ENCODE data around the gene ITGB1BP1.

The ITGB1BP1 gene

DNA sequence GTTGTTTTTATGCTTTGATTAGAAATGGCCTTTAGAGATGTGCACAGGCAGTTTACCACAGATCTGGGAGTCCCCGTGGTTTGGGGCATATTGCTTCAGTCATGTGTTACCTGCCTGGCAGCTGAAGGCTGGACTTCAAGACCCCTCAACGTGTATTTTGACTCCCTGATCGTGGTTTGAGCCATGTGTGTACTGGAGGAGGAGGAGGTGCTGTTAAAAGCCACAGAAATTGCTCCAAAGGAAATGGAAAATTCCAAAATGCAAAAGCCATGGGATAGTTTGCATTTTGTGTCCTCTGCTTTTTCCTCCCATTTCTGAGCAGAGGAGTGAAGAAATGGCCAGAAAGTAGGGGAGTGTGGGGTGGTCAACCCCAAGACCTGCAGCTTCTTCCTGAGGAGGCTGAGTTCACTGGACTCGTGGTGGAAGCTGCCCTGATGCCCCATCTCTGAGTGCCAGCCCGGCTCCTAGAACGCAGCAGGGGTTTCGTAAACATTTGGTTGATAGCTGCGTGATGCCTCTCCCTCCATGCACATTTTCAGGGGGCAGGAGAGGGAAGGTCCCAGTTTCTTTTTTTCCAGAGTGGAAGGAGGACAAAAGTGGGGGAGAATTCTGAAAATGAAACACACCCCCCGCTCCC, 45.7 kb downstream of the ITGB1BP1 start:
- DNase-seq, result no peak

DNA sequence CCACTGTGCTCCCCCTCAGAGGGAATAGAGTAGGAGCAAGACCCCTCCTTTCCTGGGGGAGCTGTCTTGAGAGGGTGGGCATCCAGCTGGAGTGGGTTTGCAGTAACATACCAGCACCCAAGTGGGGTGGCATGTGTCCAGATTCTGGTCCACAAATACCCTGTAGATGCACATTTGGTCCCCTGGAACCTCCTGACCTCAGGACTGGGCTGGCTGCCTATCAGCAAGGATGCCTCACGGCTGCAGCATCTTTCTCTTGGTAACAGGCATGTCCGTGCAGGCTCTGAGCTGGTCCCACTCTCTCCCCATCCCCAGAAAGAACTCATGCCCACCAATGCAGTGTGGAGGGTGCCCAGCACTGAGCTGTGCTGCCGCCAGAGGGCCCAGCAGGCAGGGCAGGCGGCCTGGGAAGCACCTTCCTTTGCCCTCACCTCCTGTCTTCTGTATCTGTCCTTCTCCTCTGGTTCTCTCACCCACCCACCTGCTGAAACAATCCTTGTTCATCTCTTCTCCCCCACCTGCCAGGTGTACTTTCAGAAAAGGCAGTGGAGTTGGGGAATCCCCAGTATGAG, 47.4 kb downstream of the ITGB1BP1 start:
- no peak for DNase-seq

- no peak for DNase-seq
Measured at GRCh38 chr2:9374071-9374730, 49.1 kb downstream of the ITGB1BP1 start.

GRCh38 chr2:9373476-9373875, 49.9 kb downstream of the ITGB1BP1 start:
- no peak for DNase-seq

GRCh38 chr2:9373047-9373446, 50.3 kb downstream of the ITGB1BP1 start:
- DNase-seq, result peak in 1 of 2 experiments; percentile 8

- DNase-seq, result no peak
Measured at GRCh38 chr2:9370746-9371145, 52.6 kb downstream of the ITGB1BP1 start.

GRCh38 chr2:9366026-9366425, 57.3 kb downstream of the ITGB1BP1 start:
- no peak for DNase-seq

- DNase-seq, result no peak
Measured at GRCh38 chr2:9365498-9366019, 57.8 kb downstream of the ITGB1BP1 start.

DNA sequence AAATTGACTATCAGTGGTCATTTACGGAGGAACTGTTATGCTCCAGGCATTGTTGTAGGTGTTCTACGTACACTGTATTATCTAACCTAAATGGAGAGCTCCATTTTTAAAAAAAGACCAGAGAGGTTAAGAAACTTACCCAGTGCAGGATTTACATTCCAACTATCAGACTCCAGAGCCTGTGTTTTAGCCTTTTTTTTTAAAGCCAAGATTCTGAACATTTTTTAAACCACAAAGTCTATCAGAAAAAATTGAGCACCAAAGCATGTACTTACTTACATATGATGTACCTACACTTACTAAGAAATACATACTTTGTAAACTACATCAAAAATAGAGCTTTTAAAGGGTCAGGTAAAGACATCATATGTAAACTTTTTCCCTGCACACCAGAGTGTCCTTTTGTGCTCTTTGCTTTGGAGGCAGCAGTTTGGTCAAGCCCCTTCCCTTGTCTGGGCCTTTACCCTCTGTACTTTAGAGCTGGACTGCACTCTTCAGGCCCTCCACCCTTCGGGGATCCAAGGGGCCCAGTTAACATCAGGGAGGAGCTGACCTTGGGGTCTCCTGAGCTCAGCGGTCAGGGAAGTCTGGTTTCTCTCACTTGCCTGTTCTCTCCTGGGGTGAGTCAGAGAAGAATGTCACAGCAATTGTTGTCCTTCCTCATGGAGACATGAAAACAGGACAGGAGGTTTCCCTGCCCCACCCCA, 58.4 kb downstream of the ITGB1BP1 start:
- no peak for DNase-seq

DNA sequence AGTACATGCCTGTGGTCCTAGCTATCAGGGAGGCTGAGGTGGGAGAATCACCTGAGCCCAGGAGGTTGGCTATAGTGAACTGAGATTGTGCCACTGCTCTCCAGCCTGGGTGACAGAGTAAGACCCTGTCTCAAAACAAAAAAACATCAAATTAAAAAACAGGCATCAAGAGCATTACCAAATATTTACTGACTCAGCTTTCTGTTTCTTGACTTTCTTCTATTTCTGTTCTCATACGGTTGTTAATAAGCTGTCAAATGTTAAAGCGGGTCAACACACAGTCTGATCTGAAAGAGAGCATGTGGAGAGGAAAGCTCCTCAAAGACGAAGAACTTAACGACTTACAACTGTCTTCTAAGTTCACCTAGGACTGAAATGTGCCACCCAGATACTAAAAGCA, 59.0 kb downstream of the ITGB1BP1 start:
- no peak for DNase-seq

- DNase-seq, result no peak
Measured at GRCh38 chr2:9360701-9361100, 62.6 kb downstream of the ITGB1BP1 start.

GRCh38 chr2:9360110-9360509, 63.2 kb downstream of the ITGB1BP1 start:
- no peak for DNase-seq

GRCh38 chr2:9359463-9359862, 63.9 kb downstream of the ITGB1BP1 start:
- no peak for DNase-seq

- no peak for DNase-seq
Measured at GRCh38 chr2:9358846-9359245, 64.5 kb downstream of the ITGB1BP1 start.

DNA sequence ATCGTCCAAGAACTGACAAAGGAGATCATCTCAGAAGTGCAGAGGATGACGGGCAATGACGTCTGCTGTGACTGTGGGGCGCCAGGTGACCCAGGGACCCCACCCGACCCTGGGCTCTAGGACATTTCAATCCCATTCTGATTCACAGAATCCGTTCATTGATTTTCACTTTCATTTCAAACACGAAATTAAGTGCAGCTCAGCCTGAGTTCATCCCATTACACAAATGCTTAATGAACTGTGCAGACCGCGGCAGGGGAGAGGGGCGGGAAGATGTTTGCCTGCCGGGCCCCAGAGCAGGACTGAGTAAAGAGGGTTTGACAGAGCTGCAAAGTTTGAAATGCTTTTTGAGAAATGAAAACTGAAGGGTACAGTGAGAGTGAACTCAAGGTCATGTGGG, 67.1 kb downstream of the ITGB1BP1 start:
- DNase-seq, result no peak

DNA sequence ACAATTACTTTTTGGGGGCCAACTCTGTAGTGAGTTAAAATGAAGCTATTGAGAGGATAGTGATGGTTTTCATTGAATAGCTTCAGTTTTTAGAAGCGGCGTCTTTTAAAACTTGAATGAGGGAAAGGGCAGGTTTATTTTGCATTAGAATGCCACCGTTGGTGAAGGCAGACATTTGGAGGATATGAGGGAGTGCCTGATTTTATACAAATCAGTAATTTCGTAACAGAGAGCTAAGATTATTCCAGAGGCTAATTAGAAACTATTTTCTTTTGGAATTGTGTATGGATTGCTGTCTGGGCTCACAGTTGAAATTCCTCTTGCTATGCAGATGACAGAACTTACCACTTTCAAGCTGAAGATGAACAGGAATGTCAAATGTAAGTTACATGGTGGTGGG, 67.6 kb downstream of the ITGB1BP1 start:
- no peak for DNase-seq

- DNase-seq, result no peak
Measured at GRCh38 chr2:9355270-9355669, 68.1 kb downstream of the ITGB1BP1 start.

- no peak for DNase-seq
Measured at GRCh38 chr2:9354318-9354717, 69.0 kb downstream of the ITGB1BP1 start.
